Measurements from ENCODE around the gene BRIP1. TPM values are rescaled to one million over a fixed set of nuclear protein-coding genes. Genes with fewer than 3 reads are reported as not detected.

Gene BRIP1
- total RNA-seq, 1 experiment from 2014 or later = 9.4 TPM

DNA sequence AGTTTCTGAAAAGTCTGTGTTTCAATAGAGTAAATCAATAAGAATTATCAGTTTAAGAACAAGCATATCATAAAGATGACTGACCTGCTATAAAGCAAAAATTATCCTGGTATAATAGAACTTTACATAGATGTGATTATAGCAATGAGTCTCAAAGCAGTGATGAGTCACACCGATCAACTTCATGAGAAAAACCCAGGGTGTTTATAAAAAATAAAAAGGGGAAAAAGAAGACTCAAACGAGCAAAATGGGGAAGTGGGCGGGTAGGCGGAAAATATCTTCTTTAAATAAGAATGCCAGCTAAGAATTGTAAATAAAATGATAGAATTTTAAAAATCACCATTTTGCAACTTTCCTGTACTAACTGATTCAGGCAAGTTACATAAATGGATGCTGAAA, 46.8 kb downstream of the BRIP1 start:
- H3K36me3 ChIP-seq (ENCODE audit: control insufficient read depth, insufficient read depth, low read length) = no peaks in the 10 kb centered on the region
- DNase-seq (ENCODE audit: low read depth, low spot score) = no peak
- CTCF ChIA-PET = no interaction called here
- no peak overlapping the region for H3K27ac ChIP-seq (ENCODE audit: low read length)
- no peak for ATAC-seq
- no peaks in the 10 kb centered on the region for H3K9me3 ChIP-seq (ENCODE audit: control insufficient read depth, insufficient read depth, low read depth, low read length)
- TF ChIP-seq, protein P1, sequence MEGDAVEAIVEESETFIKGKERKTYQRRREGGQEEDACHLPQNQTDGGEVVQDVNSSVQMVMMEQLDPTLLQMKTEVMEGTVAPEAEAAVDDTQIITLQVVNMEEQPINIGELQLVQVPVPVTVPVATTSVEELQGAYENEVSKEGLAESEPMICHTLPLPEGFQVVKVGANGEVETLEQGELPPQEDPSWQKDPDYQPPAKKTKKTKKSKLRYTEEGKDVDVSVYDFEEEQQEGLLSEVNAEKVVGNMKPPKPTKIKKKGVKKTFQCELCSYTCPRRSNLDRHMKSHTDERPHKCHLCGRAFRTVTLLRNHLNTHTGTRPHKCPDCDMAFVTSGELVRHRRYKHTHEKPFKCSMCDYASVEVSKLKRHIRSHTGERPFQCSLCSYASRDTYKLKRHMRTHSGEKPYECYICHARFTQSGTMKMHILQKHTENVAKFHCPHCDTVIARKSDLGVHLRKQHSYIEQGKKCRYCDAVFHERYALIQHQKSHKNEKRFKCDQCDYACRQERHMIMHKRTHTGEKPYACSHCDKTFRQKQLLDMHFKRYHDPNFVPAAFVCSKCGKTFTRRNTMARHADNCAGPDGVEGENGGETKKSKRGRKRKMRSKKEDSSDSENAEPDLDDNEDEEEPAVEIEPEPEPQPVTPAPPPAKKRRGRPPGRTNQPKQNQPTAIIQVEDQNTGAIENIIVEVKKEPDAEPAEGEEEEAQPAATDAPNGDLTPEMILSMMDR (IDR thresholded peaks at IDR 0.05) = no peak
- no peak for TF ChIP-seq REST (IDR thresholded peaks at IDR 0.05; ENCODE audit: insufficient read depth in 1 of 2, low read depth in 2 of 2, low read length in 1 of 2)
- no peak for TF ChIP-seq SIN3A (IDR thresholded peaks at IDR 0.05; ENCODE audit: borderline replicate concordance, insufficient read depth, low read depth, low read length)
- TF ChIP-seq POLR2AphosphoS5 (IDR thresholded peaks at IDR 0.05; ENCODE audit: low read depth, low read length) = no peak
- TF ChIP-seq TCF7L2 (IDR thresholded peaks at IDR 0.05; ENCODE audit: low read depth, low read length) = no peak
- intact Hi-C loops (cut with micrococcal nuclease; ENCODE audit: unreplicated experiment) = no loop called here
- no peak overlapping the region for H3K4me3 ChIP-seq (ENCODE audit: low read depth in 2 of 2, low read length in 2 of 2)
- no peaks in the 10 kb centered on the region for H3K27me3 ChIP-seq (ENCODE audit: control insufficient read depth, insufficient read depth, low read length)
- in situ Hi-C loops (cut with HindIII; ENCODE audit: low pct_unique_long_range_greater_than_20kb, low sequenced_read_pairs) = no loop called here
- BruUV-seq (replicated peaks) = no TSS peak
- H3K4me1 ChIP-seq (ENCODE audit: control insufficient read depth, insufficient read depth, low read length) = no peaks in the 10 kb centered on the region
- POLR2A ChIA-PET = no interaction called here

DNA sequence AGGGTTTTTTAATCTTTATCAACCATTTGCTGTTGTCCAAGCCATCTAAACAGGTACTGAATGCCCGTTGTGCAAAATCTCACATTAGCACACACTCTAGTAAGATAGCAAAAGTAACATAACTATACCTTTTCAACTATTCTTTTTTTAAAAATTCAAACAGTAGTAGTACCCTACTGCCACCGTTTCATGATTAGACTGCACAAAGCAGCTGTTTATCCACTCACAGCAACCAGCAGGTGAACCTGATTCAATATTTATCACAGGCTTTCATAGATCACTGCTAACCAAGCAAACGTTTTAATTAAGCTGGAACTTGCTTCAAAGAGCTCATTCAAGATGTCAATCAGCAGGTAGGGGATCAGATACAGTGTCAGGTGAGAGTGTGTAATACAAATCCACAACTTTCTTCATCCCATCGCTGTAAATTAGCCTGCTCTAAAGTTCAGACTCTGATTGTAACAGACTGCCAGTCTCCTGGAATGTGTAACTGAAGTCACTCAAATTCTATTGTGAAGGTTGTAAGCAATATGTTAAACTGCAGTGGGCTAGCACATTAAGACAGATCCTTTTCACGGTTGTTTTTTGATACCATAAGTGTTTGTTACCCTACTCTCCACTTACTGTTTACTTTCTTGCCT, 47.3 kb downstream of the BRIP1 start:
- POLR2A ChIA-PET = no interaction called here

More for the DNA sequence above, 47.3 kb downstream of the BRIP1 start:
- CTCF ChIA-PET = no interaction called here
- Histone ChIP-seq H3K9me3 (ENCODE audit: control insufficient read depth, insufficient read depth, low read depth, low read length) (no peaks in the 10 kb centered on the region), H3K36me3 (ENCODE audit: control insufficient read depth, insufficient read depth, low read length) (no peaks in the 10 kb centered on the region), H3K4me3 (ENCODE audit: low read depth in 2 of 2, low read length in 2 of 2) (no peak overlapping the region), H3K27ac (ENCODE audit: low read length) (no peak overlapping the region), H3K27me3 (ENCODE audit: control insufficient read depth, insufficient read depth, low read length) (no peaks in the 10 kb centered on the region), H3K4me1 (ENCODE audit: control insufficient read depth, insufficient read depth, low read length) (no peaks in the 10 kb centered on the region)
- intact Hi-C loops (cut with micrococcal nuclease; ENCODE audit: unreplicated experiment) (no loop called here), in situ Hi-C loops (cut with HindIII; ENCODE audit: low pct_unique_long_range_greater_than_20kb, low sequenced_read_pairs) (no loop called here)
- no TSS peak for BruUV-seq (replicated peaks)
- no peak for DNase-seq (ENCODE audit: low read depth, low spot score)
- ATAC-seq = no peak
- no peak for TF ChIP-seq POLR2AphosphoS5 (IDR thresholded peaks at IDR 0.05; ENCODE audit: low read depth, low read length)
- TF ChIP-seq REST (IDR thresholded peaks at IDR 0.05; ENCODE audit: insufficient read depth in 1 of 2, low read depth in 2 of 2, low read length in 1 of 2) = no peak
- no peak for TF ChIP-seq SIN3A (IDR thresholded peaks at IDR 0.05; ENCODE audit: borderline replicate concordance, insufficient read depth, low read depth, low read length)
- TF ChIP-seq, protein P1 (IDR thresholded peaks at IDR 0.05) = no peak
- TF ChIP-seq TCF7L2 (IDR thresholded peaks at IDR 0.05; ENCODE audit: low read depth, low read length) = no peak
